Stimulated activated CD8-positive, alpha-beta memory T cell treated with anti-CD3 and anti-CD28 coated beads, Interleukin-12 subunit alpha, Interleukin-12 subunit beta, amount 100 ng/mL, for 24 hours (primary cell): ENCODE data around the gene JAKMIP1.

Experiments
- DNase-seq: peaks from one replicate; pipeline ENCODE4 v3.0.0-alpha.2; 2020; ENCODE audit errors: extremely low read depth

JAKMIP1 gene

GRCh38 chr4:6065166-6065565 is 135.2 kb downstream of the JAKMIP1 start:
- no peak for DNase-seq

- DNase-seq: no peak
Measured at GRCh38 chr4:6064383-6064782, 136.0 kb downstream of the JAKMIP1 start.

- no peak for DNase-seq
Measured at GRCh38 chr4:6063684-6064083, 136.7 kb downstream of the JAKMIP1 start.

- DNase-seq: no peak
Measured at GRCh38 chr4:6062133-6062532, 138.2 kb downstream of the JAKMIP1 start.

- no peak for DNase-seq
Measured at GRCh38 chr4:6059375-6059805, 141.0 kb downstream of the JAKMIP1 start.

- no peak for DNase-seq
Measured at GRCh38 chr4:6058531-6059374, 141.6 kb downstream of the JAKMIP1 start.

GRCh38 chr4:6056976-6057766 is 143.2 kb downstream of the JAKMIP1 start:
- no peak for DNase-seq

- no peak for DNase-seq
Measured at GRCh38 chr4:6055436-6055835, 144.9 kb downstream of the JAKMIP1 start.

- no peak for DNase-seq
Measured at GRCh38 chr4:6055030-6055429, 145.3 kb downstream of the JAKMIP1 start.

- no peak for DNase-seq
Measured at GRCh38 chr4:6054162-6054922, 146.0 kb downstream of the JAKMIP1 start.

- no peak for DNase-seq
Measured at GRCh38 chr4:6052679-6053078, 147.7 kb downstream of the JAKMIP1 start.

- DNase-seq: no peak
Measured at GRCh38 chr4:6050551-6050950, 149.8 kb downstream of the JAKMIP1 start.

- no peak for DNase-seq
Measured at GRCh38 chr4:6049985-6050384, 150.4 kb downstream of the JAKMIP1 start.

- no peak for DNase-seq
Measured at GRCh38 chr4:6049278-6049677, 151.1 kb downstream of the JAKMIP1 start.

GRCh38 chr4:6048537-6048936 is 151.8 kb downstream of the JAKMIP1 start:
- DNase-seq: no peak

- DNase-seq: no peak
Measured at GRCh38 chr4:6047130-6047673, 153.1 kb downstream of the JAKMIP1 start.

- DNase-seq: no peak
Measured at GRCh38 chr4:6046526-6047129, 153.7 kb downstream of the JAKMIP1 start.

- DNase-seq: no peak
Measured at GRCh38 chr4:6044805-6045204, 155.5 kb downstream of the JAKMIP1 start.

- DNase-seq: no peak
Measured at GRCh38 chr4:6044276-6044675, 156.1 kb downstream of the JAKMIP1 start.

GRCh38 chr4:6043843-6044242 is 156.5 kb downstream of the JAKMIP1 start:
- no peak for DNase-seq

- DNase-seq: no peak
Measured at GRCh38 chr4:6043188-6043587, 157.2 kb downstream of the JAKMIP1 start.
